Superior temporal gyrus (tissue), 1 donor: Measurements from ENCODE around the gene DLX2.
"Not testable (repeated sequence)": the region's sequence is repeated elsewhere in the genome, so short reads cannot be mapped to it uniquely, and the experiment has no call there.

Source experiments
- DNase-seq: peaks from one replicate; pipeline ENCODE4 v3.0.0-alpha.2; 2016; ENCODE audit errors: extremely low spot score

DLX2 gene

GRCh38 chr2:172083628-172084394 is 18.9 kb downstream of the DLX2 start:
- no peak for DNase-seq

DNA sequence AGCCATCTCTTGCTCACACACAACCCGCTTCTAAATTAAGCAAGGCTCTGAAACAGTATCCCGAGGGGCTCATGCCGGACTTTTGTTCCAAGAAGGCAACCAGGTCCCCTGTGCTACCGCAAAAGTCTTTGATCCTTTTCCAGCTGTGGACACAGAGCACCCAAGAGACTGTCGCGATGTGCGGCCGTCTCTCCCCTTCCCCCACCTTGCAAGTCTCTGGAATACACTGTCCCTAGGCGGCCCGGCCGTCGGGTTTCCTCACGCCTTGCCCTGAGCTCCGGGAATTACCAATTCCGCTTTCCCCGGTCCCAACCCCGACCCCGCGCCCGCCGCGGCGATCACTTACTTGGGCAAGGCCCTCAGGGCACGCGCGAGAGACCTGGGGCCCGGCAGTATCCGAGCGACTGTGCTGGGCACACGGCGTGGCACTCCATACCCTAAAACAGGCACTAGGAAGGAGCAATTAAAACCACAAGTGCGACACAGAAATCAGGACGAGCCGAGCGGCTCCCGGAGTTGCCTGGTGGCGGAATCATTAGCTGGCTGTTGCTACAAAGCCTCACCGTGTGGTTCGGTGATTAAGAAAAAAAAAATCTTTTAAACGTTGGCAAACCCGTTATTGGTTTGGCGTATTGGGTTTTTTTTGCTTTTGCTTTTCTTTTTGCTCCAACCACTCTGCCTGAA is 19.6 kb downstream of the DLX2 start:
- no peak for DNase-seq

DNA sequence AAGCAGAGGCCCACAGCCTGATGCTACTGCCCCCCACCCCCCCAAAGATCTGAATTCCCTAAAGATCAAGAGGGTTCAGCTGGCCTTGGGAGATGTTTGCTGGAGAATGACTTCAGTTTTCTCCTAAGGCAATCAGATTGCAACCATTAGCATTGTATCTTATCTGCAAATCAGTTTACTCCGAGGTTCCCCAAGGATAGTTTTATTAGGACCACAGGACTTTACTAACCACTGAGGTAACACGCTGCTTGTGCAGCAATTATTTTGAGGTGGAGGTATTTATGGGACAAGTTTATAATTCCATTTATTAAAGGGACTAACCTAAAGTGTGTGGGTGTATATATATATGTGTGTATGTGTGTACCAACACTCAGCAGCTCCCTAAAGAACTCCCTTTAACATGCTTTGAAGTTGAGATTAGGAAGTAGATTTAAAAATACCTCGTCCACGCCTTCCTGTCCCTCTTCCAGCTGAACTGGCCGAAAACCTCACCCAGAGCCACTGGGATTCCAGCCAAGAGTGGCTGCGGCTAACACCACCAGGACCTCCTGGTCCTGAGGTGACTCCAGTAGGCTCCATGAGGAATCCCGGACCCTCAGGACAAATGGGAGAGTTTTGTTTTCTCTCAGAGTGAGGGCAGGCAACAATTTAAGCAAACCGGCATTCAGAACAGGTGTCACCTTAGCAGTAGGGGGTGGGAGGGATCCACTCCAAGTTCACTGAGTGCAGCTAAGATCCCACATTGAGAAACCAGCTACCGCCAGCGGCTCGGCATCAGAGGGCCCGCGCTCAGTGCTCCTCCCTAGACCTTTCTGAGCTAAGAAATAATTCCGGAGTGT is 20.4 kb downstream of the DLX2 start:
- no peak for DNase-seq

DNA sequence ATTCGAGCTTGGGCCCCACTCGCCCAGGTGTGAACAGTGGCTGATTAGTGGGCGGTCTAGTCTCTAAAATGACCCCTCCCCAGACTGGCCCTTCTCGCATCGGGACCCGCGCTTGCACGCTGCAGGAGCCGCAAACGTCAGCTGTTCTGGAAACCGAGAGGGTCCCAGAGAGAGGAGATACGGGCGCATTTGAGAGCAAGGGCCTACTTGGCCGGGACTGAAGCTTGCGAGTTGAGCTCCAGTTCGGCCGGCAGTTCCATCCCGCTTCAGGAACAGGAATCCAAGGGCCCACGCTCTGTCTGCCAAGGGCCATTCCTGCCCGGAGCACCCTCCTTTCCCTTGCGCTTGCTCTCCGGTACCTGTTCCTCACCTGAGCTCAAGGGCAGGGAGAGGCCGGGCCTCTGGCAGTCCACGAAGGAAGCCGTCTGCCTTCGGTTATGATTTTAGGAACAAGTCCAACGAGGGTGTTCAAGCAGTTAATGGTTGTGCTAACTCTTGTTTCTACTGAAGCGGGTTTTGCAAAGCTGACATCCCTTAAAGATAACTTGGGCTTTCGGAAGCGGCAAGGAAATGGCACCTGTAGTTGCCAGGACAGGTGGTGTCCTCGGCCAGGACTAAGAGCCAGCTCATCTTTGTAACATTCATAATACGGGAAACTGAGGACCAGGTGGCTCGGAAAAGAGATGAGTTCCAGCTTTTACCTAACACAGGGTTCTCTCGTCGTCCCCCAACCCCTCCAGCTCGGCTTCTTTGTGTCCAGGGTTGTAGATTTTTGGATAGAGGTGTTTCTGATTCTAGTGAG is 21.3 kb downstream of the DLX2 start:
- DNase-seq: no peak

- DNase-seq: no peak
These were observed 22.0 kb downstream of the DLX2 start for GRCh38 chr2:172080641-172081220.

DNA sequence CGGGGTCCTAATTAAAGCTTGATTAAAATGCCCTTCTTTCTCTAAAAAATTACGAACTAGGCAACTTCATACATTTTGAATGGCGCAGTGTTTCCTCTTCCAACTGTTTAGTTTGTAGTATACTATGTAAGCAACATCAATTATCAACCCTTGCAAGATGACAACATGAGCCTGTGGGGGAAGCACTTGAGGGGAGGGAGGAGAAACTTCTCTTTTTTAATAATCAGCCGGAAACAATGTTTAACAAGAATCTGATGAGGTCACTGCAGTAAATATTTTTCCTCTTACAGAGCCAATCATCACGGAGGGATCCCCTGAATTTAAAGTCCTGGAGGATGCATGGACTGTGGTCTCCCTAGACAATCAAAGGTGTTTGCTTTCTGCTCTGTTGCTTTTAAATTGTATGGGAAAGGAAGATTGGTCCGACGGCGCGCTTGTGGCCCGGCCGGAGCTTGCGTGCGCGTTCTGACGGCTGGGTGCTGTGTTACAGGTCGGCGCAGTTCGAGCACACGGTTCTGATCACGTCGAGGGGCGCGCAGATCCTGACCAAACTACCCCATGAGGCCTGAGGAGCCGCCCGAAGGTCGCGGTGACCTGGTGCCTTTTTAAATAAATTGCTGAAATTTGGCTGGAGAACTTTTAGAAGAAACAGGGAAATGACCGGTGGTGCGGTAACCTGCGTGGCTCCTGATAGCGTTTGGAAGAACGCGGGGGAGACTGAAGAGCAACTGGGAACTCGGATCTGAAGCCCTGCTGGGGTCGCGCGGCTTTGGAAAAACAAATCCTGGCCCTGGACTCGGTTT is 22.7 kb downstream of the DLX2 start:
- no peak for DNase-seq

DNA sequence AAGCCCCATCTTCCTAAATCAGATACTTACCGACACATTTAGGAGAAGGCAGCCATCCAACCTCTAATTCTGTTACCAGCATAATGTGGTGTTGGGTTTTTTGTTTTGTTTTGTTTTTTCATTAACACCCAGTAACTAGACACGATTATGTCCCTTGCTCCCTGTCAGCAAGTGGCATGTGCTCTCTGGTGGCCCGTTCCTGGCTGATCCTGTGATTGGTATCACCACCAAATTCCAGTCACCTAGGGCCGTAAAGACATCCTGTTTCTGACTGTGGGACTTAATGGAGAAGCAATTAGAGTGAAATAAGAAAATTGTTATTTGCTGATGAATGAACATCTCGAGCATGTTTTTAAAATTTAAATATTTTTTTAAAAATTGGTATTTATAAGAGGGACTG is 23.3 kb downstream of the DLX2 start:
- no peak for DNase-seq

- DNase-seq: no peak
These were observed 28.4 kb downstream of the DLX2 start for GRCh38 chr2:172074254-172074653.

DNA sequence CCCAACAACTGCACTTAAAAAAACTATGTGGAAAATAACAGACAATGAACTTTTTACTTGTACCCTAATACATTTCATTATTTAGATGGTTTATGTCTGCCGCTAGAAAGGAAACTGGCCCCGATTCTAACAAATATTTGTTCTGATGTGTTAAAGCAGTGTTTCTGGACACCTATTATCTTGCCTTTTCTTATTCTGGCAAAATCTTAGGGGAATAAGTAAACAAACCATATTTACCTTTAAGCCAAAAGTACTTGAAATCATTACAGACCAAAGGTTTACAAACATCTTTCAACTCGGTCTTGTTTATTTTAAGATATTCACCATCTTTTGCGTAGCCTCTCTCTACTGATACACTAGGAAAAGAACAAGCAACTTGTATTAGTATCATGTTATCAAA is 29.2 kb downstream of the DLX2 start:
- DNase-seq: no peak

GRCh38 chr2:172072706-172073105 is 30.0 kb downstream of the DLX2 start:
- DNase-seq: no peak

- DNase-seq: no peak
These were observed 30.4 kb downstream of the DLX2 start for GRCh38 chr2:172072303-172072702.

DNA sequence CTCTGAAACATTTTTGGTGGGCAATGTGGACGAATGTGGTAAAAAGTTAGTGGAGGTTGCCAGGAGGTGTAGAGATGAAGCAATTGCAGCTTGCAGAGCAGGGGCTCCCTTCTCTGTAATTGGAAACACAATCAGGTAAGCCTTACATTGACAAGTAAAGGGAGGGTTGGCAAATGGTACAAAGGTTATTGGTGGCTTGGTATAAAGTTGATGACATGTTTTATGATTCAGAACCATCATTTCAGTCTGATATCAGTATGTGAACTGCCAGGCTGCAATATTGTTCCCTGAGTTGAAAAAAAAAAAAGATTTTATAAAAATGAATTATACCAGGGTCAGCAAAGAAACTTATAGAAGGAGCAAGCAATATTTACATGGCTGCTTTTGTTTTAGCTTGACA is 31.8 kb downstream of the DLX2 start:
- no peak for DNase-seq

GRCh38 chr2:172067905-172068304 is 34.8 kb downstream of the DLX2 start:
- not testable (repeated sequence) for DNase-seq

- DNase-seq: peak; percentile 10
These were observed 36.3 kb downstream of the DLX2 start for GRCh38 chr2:172066394-172066886.

- no peak for DNase-seq
These were observed 37.6 kb downstream of the DLX2 start for GRCh38 chr2:172065111-172065510.

DNA sequence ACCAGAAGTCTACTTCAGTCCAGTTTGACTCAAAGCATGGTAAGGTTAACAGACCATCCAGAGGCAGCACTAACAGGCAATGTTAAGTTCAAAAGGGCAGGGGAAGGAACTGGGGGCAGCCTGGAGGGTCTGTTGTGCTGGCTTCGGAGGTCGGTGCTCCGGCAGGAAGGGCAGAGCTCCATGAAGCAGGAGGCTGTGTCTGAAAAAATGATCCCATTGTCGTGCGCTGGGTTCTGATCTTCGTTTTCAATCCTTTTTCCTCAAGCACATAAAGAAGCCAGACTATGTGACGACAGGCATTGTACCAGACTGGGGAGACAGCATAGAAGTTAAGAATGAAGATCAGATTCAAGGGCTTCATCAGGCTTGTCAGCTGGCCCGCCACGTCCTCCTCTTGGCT is 39.3 kb downstream of the DLX2 start:
- DNase-seq: no peak

DNA sequence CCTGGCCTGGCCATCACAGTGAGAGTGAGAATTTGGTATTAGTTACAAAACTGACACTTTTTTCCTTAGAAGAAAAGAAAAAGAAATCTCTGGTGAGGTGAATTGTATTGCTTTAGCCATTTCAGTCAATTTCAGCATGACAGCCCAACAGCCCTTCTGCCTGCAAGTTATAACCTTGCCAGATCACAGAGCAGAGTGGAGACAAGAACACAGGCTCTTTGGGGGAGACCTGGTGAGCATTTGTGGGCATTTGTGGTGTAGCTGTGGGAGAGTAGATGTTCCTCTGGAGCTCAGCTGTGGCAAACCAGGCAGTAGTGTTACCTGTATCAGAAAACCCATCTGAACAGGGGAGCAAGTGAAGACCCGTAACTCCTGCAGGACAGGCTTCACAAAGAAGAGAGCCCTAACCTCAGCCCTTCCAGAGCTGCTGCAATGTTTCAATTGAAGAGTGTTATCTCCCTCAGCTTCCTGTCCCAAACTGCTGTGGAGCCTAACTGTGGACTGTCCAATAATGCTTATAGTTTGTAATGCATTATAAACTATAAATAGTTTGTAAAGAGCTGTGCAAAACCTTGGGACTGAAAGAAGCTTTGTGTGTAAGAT is 40.2 kb downstream of the DLX2 start:
- peak; percentile 3 for DNase-seq

DNA sequence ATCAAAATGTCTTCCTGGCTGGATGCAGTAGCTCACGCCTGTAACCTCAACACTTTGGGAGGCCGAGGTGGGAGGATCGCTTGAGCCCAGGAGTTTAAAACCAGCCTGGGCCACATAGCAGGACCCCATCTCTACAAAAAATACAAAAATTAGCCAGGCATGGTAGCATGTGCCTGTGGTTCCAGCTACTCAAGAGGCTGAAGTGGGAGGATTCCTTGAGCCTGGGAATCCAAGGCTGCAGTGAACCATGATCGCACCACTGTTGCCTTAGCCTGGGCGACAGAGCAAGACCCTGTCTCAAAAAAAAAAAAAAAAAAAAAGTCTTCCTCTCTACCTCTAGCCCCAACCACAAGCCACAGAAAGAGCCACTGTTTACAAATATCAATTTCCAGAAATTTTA is 42.6 kb downstream of the DLX2 start:
- DNase-seq: not testable (repeated sequence)

- DNase-seq: peak; percentile 2
These were observed 44.0 kb downstream of the DLX2 start for GRCh38 chr2:172058660-172059059.

DNA sequence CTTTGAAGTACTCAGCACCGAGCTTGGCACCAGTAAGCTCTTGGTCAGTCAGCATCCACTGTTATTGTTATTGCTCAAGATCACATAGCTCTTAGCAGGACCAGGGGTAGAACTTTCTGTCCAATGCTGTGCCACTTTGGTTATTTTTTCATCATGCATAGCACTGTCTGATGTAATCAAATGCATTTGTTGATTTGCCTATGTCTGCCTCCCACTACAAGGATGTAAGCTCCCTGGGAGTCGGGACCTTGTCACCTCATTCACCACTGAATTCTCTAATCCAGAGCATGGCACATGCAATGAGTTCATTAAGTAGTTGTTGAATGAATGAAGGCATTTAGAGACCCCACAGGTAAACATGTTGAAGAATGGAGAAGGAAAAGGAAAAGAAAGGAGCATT is 46.4 kb downstream of the DLX2 start:
- DNase-seq: no peak
